Mesenchymal stem cell (in vitro differentiated cells and primary cell): Measurements from ENCODE around the gene PRRC1.
A peak's percentile ranks its signal among the peaks of the same experiment; 100 is the strongest.

ENCODE experiments used
- DNase-seq: peaks from one replicate; pipeline ENCODE4 v3.0.0-alpha.2; 2013
- H2AFZ ChIP-seq: one replicate; pipeline ENCODE4 v1.6.1; 2013; ENCODE audit warnings: low read depth, mild to moderate bottlenecking, control low read depth, inconsistent platforms, low read length, moderate library complexity
- H2AK5ac ChIP-seq: 2 replicates; pipeline ENCODE4 v1.6.1; 2013; ENCODE audit warnings: low read length, moderate library complexity, mild to moderate bottlenecking, inconsistent platforms; ENCODE audit not compliant: severe bottlenecking
- H2BK120ac ChIP-seq: one replicate; pipeline ENCODE4 v1.6.1; 2013; ENCODE audit warnings: low read depth, mild to moderate bottlenecking, inconsistent platforms, low read length, moderate library complexity
- H2BK12ac ChIP-seq, 2 experiments: one replicate each; pipeline ENCODE4 v1.6.1; 2013; ENCODE audit warnings: inconsistent platforms in 2 of 2, low read length in 2 of 2, mild to moderate bottlenecking in 2 of 2, moderate library complexity in 2 of 2, control low read depth in 1 of 2
- H2BK15ac ChIP-seq: one replicate; pipeline ENCODE4 v1.6.1; 2013; ENCODE audit warnings: mild to moderate bottlenecking, low read depth, inconsistent platforms; ENCODE audit not compliant: poor library complexity, severe bottlenecking
- H2BK5ac ChIP-seq: 2 replicates; pipeline ENCODE4 v1.6.1; 2013; ENCODE audit warnings: low read depth, mild to moderate bottlenecking, low read length, control low read depth, inconsistent platforms; ENCODE audit not compliant: poor library complexity, severe bottlenecking
- H3K14ac ChIP-seq, 2 experiments: one replicate each; pipeline ENCODE4 v1.6.1; 2013; ENCODE audit warnings: inconsistent platforms in 2 of 2, low read length in 2 of 2, control low read depth in 1 of 2, mild to moderate bottlenecking in 1 of 2, moderate library complexity in 1 of 2
- H3K18ac ChIP-seq, 2 experiments: one replicate each; pipeline ENCODE4 v1.6.1; 2013; ENCODE audit warnings: inconsistent platforms in 2 of 2, low read length in 2 of 2, control low read depth in 1 of 2, low read depth in 1 of 2, mild to moderate bottlenecking in 1 of 2
- H3K23ac ChIP-seq, 2 experiments: one replicate each; pipeline ENCODE4 v1.6.1; 2013; ENCODE audit warnings: inconsistent platforms in 2 of 2, low read length in 2 of 2, mild to moderate bottlenecking in 2 of 2, moderate library complexity in 2 of 2, control low read depth in 1 of 2
- H3K27ac ChIP-seq: 2 replicates; pipeline ENCODE4 v1.5.1; 2013; ENCODE audit warnings: mild to moderate bottlenecking, moderate library complexity, low read length, control low read depth, inconsistent platforms; ENCODE audit not compliant: poor library complexity, severe bottlenecking
- H3K27me3 ChIP-seq, 2 experiments: 2 replicates each; pipeline versions ENCODE4 v1.6.1 to v1.7.0; 2013; ENCODE audit warnings: low read length in 2 of 2, mild to moderate bottlenecking in 2 of 2, moderate library complexity in 2 of 2, control low read depth in 1 of 2, inconsistent platforms in 1 of 2; ENCODE audit not compliant: control insufficient read depth in 1 of 2, insufficient read depth in 1 of 2
- H3K36me3 ChIP-seq, 2 experiments: 2 replicates each; pipeline versions ENCODE4 v1.6.1 to v1.7.0; 2013; ENCODE audit warnings: low read length in 2 of 2, control low read depth in 1 of 2, inconsistent platforms in 1 of 2, low read depth in 1 of 2, mild to moderate bottlenecking in 1 of 2; ENCODE audit not compliant: insufficient read depth in 2 of 2, control insufficient read depth in 1 of 2
- H3K4ac ChIP-seq, 2 experiments: one replicate each; pipeline ENCODE4 v1.6.1; 2013; ENCODE audit warnings: inconsistent platforms in 2 of 2, low read length in 2 of 2, mild to moderate bottlenecking in 2 of 2, moderate library complexity in 2 of 2, control low read depth in 1 of 2, low read depth in 1 of 2
- H3K4me1 ChIP-seq: 2 replicates; pipeline ENCODE4 v1.6.1; 2013; ENCODE audit warnings: low read depth, low read length, control low read depth; ENCODE audit not compliant: control insufficient read depth, insufficient read depth
- H3K4me2 ChIP-seq: 2 replicates; pipeline ENCODE4 v1.6.1; 2013; ENCODE audit warnings: low read length, mild to moderate bottlenecking, inconsistent platforms; ENCODE audit not compliant: poor library complexity, severe bottlenecking
- H3K4me3 ChIP-seq, 2 experiments: 2 replicates each; pipeline versions ENCODE4 v1.5.1 to v1.7.0; 2013; ENCODE audit warnings: low read length in 2 of 2, mild to moderate bottlenecking in 2 of 2, control low read depth in 1 of 2, low read depth in 1 of 2; ENCODE audit not compliant: insufficient read depth in 1 of 2
- H3K79me1 ChIP-seq: replicated peaks from 2 replicates; pipeline ENCODE4 v1.6.1; 2013; ENCODE audit warnings: mild to moderate bottlenecking, control low read depth, low read length, inconsistent platforms; ENCODE audit not compliant: poor library complexity, severe bottlenecking
- H3K9ac ChIP-seq: 2 replicates; pipeline ENCODE4 v1.7.0; 2013; ENCODE audit warnings: mild to moderate bottlenecking, low read length, moderate library complexity
- H3K9me3 ChIP-seq: 2 replicates; pipeline ENCODE4 v1.7.0; 2013; ENCODE audit warnings: mild to moderate bottlenecking, low read length; ENCODE audit not compliant: control insufficient read depth
- H4K8ac ChIP-seq: one replicate; pipeline ENCODE4 v1.6.1; 2013; ENCODE audit warnings: inconsistent platforms, mild to moderate bottlenecking, low read length, moderate library complexity
- H4K91ac ChIP-seq: one replicate; pipeline ENCODE4 v1.6.1; 2013; ENCODE audit warnings: mild to moderate bottlenecking, low read length, inconsistent platforms
- WGBS: methylation state at CpG from one replicate; pipeline ENCODE4 v1.1.7; 2013; ENCODE audit warnings: mixed read lengths; 5-methylcytosine and 5-hydroxymethylcytosine counted together

PRRC1 gene

GRCh38 chr5:127589309-127590030, 72.0 kb downstream of the PRRC1 start:
- Histone ChIP-seq H2BK120ac (no peak overlapping the region), H3K9ac (no peak overlapping the region), H3K4me2 (no peak overlapping the region), H3K4me3 (no peak overlapping the region), H2BK12ac (no peak overlapping the region), H3K23ac (no peak overlapping the region), H4K8ac (no peak overlapping the region), H3K36me3 (no peaks in the 10 kb centered on the region), H3K27me3 (no peaks in the 10 kb centered on the region), H2AFZ (no peak overlapping the region), H2AK5ac (peak overlapping the region; percentile 24), H4K91ac (no peak overlapping the region), H2BK5ac (no peak overlapping the region), H3K4ac (no peak overlapping the region), H3K9me3 (no peaks in the 10 kb centered on the region), H3K4me1 (peaks cover 6% of the 10 kb centered on the region), H3K14ac (no peak overlapping the region), H3K27ac (no peak overlapping the region), H3K79me1 (no peaks in the 10 kb centered on the region), H3K18ac (no peak overlapping the region), H2BK15ac (no peak overlapping the region)
- WGBS, result 77% methylated on average over 10 of the region's 12 CpGs
- DNase-seq, result no peak

GRCh38 chr5:127590156-127590722, 72.8 kb downstream of the PRRC1 start:
- no peak overlapping the region for H3K18ac ChIP-seq
- H3K9ac ChIP-seq, result no peak overlapping the region
- H3K4me1 ChIP-seq, result peaks cover 6% of the 10 kb centered on the region
- no peaks in the 10 kb centered on the region for H3K79me1 ChIP-seq
- H3K36me3 ChIP-seq, result no peaks in the 10 kb centered on the region
- H3K14ac ChIP-seq, result no peak overlapping the region
- no peak overlapping the region for H3K27ac ChIP-seq
- no peak overlapping the region for H2BK15ac ChIP-seq
- no peak overlapping the region for H3K4me2 ChIP-seq
- no peak overlapping the region for H2BK12ac ChIP-seq
- no peaks in the 10 kb centered on the region for H3K27me3 ChIP-seq
- no peak overlapping the region for H2AFZ ChIP-seq
- 88% methylated on average over 6 of the region's 6 CpGs for WGBS
- H4K91ac ChIP-seq, result no peak overlapping the region
- H2AK5ac ChIP-seq, result no peak overlapping the region
- no peak overlapping the region for H3K23ac ChIP-seq
- H2BK5ac ChIP-seq, result no peak overlapping the region
- H2BK120ac ChIP-seq, result no peak overlapping the region
- H3K4me3 ChIP-seq, result no peak overlapping the region
- no peak overlapping the region for H4K8ac ChIP-seq
- H3K9me3 ChIP-seq, result no peaks in the 10 kb centered on the region
- no peak for DNase-seq
- H3K4ac ChIP-seq, result no peak overlapping the region

GRCh38 chr5:127595484-127596368, 78.3 kb downstream of the PRRC1 start:
- no peak overlapping the region for H2BK12ac ChIP-seq
- no peak overlapping the region for H2BK120ac ChIP-seq
- H4K8ac ChIP-seq, result no peak overlapping the region
- no peak overlapping the region for H3K18ac ChIP-seq
- no peaks in the 10 kb centered on the region for H3K9me3 ChIP-seq
- no peak overlapping the region for H2AFZ ChIP-seq
- peaks cover 0 to 3% of the 10 kb centered on the region in 2 experiments for H3K27me3 ChIP-seq
- no peak overlapping the region for H2BK15ac ChIP-seq
- no peaks in the 10 kb centered on the region for H3K79me1 ChIP-seq
- 73% methylated on average over 8 of the region's 9 CpGs for WGBS
- no peak overlapping the region for H3K14ac ChIP-seq
- H3K4me1 ChIP-seq, result no peaks in the 10 kb centered on the region
- no peak overlapping the region for H4K91ac ChIP-seq
- no peak overlapping the region for H2AK5ac ChIP-seq
- no peak for DNase-seq
- H3K9ac ChIP-seq, result no peak overlapping the region
- H2BK5ac ChIP-seq, result no peak overlapping the region
- H3K36me3 ChIP-seq, result no peaks in the 10 kb centered on the region
- no peak overlapping the region for H3K4me2 ChIP-seq
- no peak overlapping the region for H3K27ac ChIP-seq
- no peak overlapping the region for H3K4me3 ChIP-seq
- no peak overlapping the region for H3K4ac ChIP-seq
- no peak overlapping the region for H3K23ac ChIP-seq

GRCh38 chr5:127596501-127596900, 79.1 kb downstream of the PRRC1 start:
- no peak overlapping the region for H2AFZ ChIP-seq
- H3K23ac ChIP-seq, result peak overlapping the region in 1 of 2 experiments; percentile 17
- no peak overlapping the region for H2BK15ac ChIP-seq
- no peak overlapping the region for H2BK5ac ChIP-seq
- H4K91ac ChIP-seq, result peak overlapping the region; percentile 39
- H3K4me2 ChIP-seq, result no peak overlapping the region
- H3K14ac ChIP-seq, result no peak overlapping the region
- no peak overlapping the region for H3K4ac ChIP-seq
- H2BK120ac ChIP-seq, result no peak overlapping the region
- WGBS, result 93% methylated on average over 3 of the region's 3 CpGs
- H3K4me1 ChIP-seq, result no peaks in the 10 kb centered on the region
- no peak for DNase-seq
- no peak overlapping the region for H2BK12ac ChIP-seq
- H3K18ac ChIP-seq, result no peak overlapping the region
- H3K9ac ChIP-seq, result no peak overlapping the region
- no peaks in the 10 kb centered on the region for H3K79me1 ChIP-seq
- no peak overlapping the region for H4K8ac ChIP-seq
- H3K27me3 ChIP-seq, result peaks cover 0 to 3% of the 10 kb centered on the region in 2 experiments
- no peak overlapping the region for H2AK5ac ChIP-seq
- no peak overlapping the region for H3K27ac ChIP-seq
- H3K9me3 ChIP-seq, result no peaks in the 10 kb centered on the region
- no peak overlapping the region for H3K4me3 ChIP-seq
- H3K36me3 ChIP-seq, result no peaks in the 10 kb centered on the region
